Glutamatergic neuron (in vitro differentiated cells): ENCODE measurements around the gene ATP9A. TPM values are rescaled to one million over a fixed set of nuclear protein-coding genes. Genes with fewer than 3 reads are reported as not detected.
"Not testable (repeated sequence)": the region's sequence is repeated elsewhere in the genome, so short reads cannot be mapped to it uniquely, and the experiment has no call there.

ENCODE experiments used
- DNase-seq: peaks from one replicate; pipeline ENCODE4 v3.0.0; 2022
- H3K27ac Mint-ChIP-seq: one replicate; pipeline ENCODE4 v1.8.0; 2020; ENCODE audit warnings: mild to moderate bottlenecking, mixed read lengths, inconsistent platforms; ENCODE audit not compliant: unreplicated experiment
- H3K27me3 Mint-ChIP-seq: one replicate; pipeline ENCODE4 v1.8.0; 2020; ENCODE audit warnings: mild to moderate bottlenecking, moderate library complexity, mixed read lengths, inconsistent platforms; ENCODE audit not compliant: unreplicated experiment
- H3K36me3 Mint-ChIP-seq: one replicate; pipeline ENCODE4 v1.8.0; 2020; ENCODE audit warnings: mild to moderate bottlenecking, mixed read lengths, inconsistent platforms; ENCODE audit not compliant: unreplicated experiment
- H3K4me1 Mint-ChIP-seq: one replicate; pipeline ENCODE4 v1.8.0; 2020; ENCODE audit warnings: mild to moderate bottlenecking, low read depth, mixed read lengths, inconsistent platforms; ENCODE audit not compliant: unreplicated experiment
- H3K4me3 Mint-ChIP-seq: one replicate; pipeline ENCODE4 v1.8.0; 2020; ENCODE audit warnings: mild to moderate bottlenecking, mixed read lengths, inconsistent platforms; ENCODE audit not compliant: unreplicated experiment
- H3K9me3 Mint-ChIP-seq: one replicate; pipeline ENCODE4 v1.8.0; 2020; ENCODE audit warnings: mild to moderate bottlenecking, moderate library complexity, mixed read lengths, inconsistent platforms; ENCODE audit not compliant: unreplicated experiment
- CTCF ChIP-seq: fragments of 200-600 bp; sonication (generic); IDR thresholded peaks from one replicate; pipeline ENCODE4 v1.5.0; 2021; ENCODE audit not compliant: partially characterized antibody, unreplicated experiment
- total RNA-seq: library from RNA; stranded (reverse); fragmentation: NEBNext Ultra II Directional; extraction: Animal tissue kit (Norgen Biotek cat#: 25700); gene quantifications from one replicate; pipeline ENCODE4 v1.2.1, GENCODE V29; 2021; ENCODE audit not compliant: unreplicated experiment

The ATP9A gene
- total RNA-seq, 1 donor from 2014 or later = 66.1 TPM

GRCh38 chr20:51740838-51741237 is 27.4 kb downstream of the ATP9A start:
- no peak for TF ChIP-seq CTCF
- no peaks in the 10 kb centered on the region for H3K27me3 Mint-ChIP-seq

GRCh38 chr20:51740308-51740707 is 27.9 kb downstream of the ATP9A start:
- not testable (repeated sequence) for H3K27me3 Mint-ChIP-seq, H3K36me3 Mint-ChIP-seq, H3K4me3 Mint-ChIP-seq, H3K27ac Mint-ChIP-seq, H3K9me3 Mint-ChIP-seq, DNase-seq
- peaks cover 15% of the 10 kb centered on the region for H3K4me1 Mint-ChIP-seq

More at GRCh38 chr20:51740838-51741237, 27.4 kb downstream of the ATP9A start:
- H3K4me3 Mint-ChIP-seq = no peak overlapping the region
- no peaks in the 10 kb centered on the region for H3K36me3 Mint-ChIP-seq
- no peak overlapping the region for H3K27ac Mint-ChIP-seq
- H3K4me1 Mint-ChIP-seq = peaks cover 12% of the 10 kb centered on the region
- DNase-seq = no peak
- H3K9me3 Mint-ChIP-seq = no peaks in the 10 kb centered on the region

DNA sequence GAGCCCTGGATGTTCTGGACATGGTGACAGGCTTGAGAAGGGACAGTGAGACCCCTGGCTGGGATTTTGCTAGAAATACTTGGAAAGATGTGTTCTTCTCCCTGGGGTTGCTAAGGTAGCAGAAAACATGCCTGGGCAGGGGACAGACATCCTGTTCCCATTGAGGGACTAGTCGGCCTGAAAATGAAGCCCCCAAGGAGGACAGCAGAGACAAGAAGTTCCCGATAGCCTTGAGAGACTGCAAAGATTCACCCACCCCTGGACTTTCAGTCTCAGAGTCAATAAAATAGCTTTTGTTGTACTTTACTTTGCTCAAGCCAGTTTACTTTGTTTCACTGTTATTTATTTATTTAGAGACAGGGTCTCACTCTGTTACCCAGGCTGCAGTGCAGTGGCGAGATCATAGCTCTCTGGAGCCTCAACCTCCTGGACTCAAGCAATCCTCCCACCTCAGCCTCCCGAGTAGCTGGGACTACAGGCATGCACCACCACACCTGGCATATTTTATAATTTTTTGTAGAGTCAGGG is 28.4 kb downstream of the ATP9A start:
- H3K4me3 Mint-ChIP-seq = no peak overlapping the region
- no peaks in the 10 kb centered on the region for H3K9me3 Mint-ChIP-seq

DNA sequence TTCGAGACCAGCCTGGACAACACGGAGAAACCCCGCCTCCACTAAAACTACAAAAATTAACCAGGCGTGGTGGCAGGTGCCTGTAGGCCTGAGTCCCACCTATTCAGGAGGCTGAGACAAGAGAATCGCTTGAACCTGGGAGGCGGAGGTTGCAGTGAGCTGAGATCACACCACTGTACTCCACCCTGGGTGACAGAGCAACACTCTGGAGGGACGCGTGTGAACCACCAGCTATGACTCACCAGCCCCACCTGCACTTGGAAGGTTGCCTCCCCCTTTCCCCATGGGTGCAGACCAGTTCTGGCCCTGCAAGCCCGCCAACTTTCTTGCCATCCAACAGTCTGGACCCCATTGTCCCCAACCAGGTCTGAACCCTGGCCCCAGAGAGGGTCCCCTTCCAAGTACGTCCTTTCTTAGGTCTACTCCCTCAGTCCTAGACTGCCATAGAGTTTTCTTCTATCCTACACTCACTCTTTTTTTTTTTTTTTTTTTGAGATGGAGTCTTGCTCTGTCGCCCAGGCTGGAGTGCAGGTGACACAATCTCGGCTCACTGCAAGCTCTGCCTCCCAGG is 29.2 kb downstream of the ATP9A start:
- no peak for DNase-seq
- H3K27me3 Mint-ChIP-seq = no peaks in the 10 kb centered on the region
- no peak overlapping the region for H3K4me3 Mint-ChIP-seq
- TF ChIP-seq CTCF = no peak
- H3K9me3 Mint-ChIP-seq = no peaks in the 10 kb centered on the region
- no peaks in the 10 kb centered on the region for H3K36me3 Mint-ChIP-seq
- H3K4me1 Mint-ChIP-seq = peaks cover 15% of the 10 kb centered on the region
- no peak overlapping the region for H3K27ac Mint-ChIP-seq

More for the DNA sequence above, 28.4 kb downstream of the ATP9A start:
- DNase-seq = no peak
- H3K36me3 Mint-ChIP-seq = no peaks in the 10 kb centered on the region
- TF ChIP-seq CTCF = no peak
- peaks cover 15% of the 10 kb centered on the region for H3K4me1 Mint-ChIP-seq
- no peak overlapping the region for H3K27ac Mint-ChIP-seq
- H3K27me3 Mint-ChIP-seq = no peaks in the 10 kb centered on the region

DNA sequence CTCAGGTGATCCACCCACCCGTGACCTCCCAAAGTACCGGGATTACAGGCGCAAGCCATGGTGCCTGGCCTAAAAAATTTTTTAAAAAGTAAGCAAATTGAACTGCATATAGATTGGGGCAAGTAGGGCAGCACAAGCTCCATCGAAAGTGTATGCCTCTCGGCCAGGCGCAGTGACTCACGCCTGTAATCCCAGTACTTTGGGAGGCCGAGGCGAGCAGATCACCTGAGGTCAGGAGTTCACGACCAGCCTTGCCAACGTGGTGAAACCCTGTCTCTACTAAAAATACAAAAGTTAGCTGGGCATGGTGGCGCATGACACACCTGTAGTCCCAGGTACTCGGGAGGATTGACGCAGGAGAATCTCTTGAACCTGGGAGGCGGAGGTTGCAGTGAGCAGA is 29.9 kb downstream of the ATP9A start:
- not testable (repeated sequence) for H3K36me3 Mint-ChIP-seq, H3K4me3 Mint-ChIP-seq, H3K9me3 Mint-ChIP-seq, H3K27ac Mint-ChIP-seq, H3K27me3 Mint-ChIP-seq, DNase-seq
- H3K4me1 Mint-ChIP-seq = peaks cover 15% of the 10 kb centered on the region

DNA sequence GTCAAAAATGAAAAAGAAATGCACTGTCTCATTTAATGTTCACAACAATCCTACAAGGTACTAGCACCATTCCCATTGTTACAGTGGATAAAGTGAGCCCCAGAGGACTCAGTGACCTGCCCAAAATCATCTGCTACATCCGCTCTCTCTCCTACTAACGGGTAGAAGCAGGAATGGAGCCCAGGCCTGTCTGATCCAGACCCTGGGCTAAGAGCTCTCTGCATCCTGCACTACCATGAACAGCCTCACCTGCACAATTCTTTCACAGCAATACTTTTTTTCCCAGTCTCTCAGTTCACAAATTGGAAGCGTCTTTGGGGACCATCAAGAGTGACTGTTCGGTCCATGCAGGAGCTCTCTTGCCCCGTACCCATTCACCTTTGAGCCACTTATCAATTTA is 31.2 kb downstream of the ATP9A start:
- no peaks in the 10 kb centered on the region for H3K9me3 Mint-ChIP-seq
- H3K27ac Mint-ChIP-seq = no peak overlapping the region
- H3K4me3 Mint-ChIP-seq = no peak overlapping the region
- peaks cover 12% of the 10 kb centered on the region for H3K4me1 Mint-ChIP-seq
- no peak for TF ChIP-seq CTCF
- H3K27me3 Mint-ChIP-seq = no peaks in the 10 kb centered on the region
- no peaks in the 10 kb centered on the region for H3K36me3 Mint-ChIP-seq
- DNase-seq = no peak
